Stimulated activated CD8-positive, alpha-beta memory T cell treated with anti-CD3 and anti-CD28 coated beads, Interleukin-15, amount 100 ng/mL, for 48 hours (primary cell): ENCODE results near the gene KIF9.
"Not testable (repeated sequence)": the region's sequence is repeated elsewhere in the genome, so short reads cannot be mapped to it uniquely, and the experiment has no call there.

Experiments used
- DNase-seq, 2 donors: peaks; one replicate each; pipeline ENCODE4 v3.0.0-alpha.2; 2020; ENCODE audit warnings: low read depth in 2 of 2

Gene KIF9

GRCh38 chr3:47193871-47194859, 88.4 kb downstream of the KIF9 start:
- no peak for DNase-seq

GRCh38 chr3:47186285-47186684, 96.3 kb downstream of the KIF9 start:
- DNase-seq: no peak

- not testable (repeated sequence) for DNase-seq
These were observed 100.9 kb downstream of the KIF9 start for GRCh38 chr3:47181685-47182084.

- not testable (repeated sequence) for DNase-seq
These were observed 102.6 kb downstream of the KIF9 start for GRCh38 chr3:47180011-47180410.
